SH-SY5Y (cell line): ENCODE measurements around the gene SPINT2.

Experiments used
- GATA2 ChIP-seq: IDR thresholded peaks from 2 replicates; pipeline ENCODE4 v1.6.1; 2011; ENCODE audit warnings: mild to moderate bottlenecking, low read depth, low read length
- GATA3 ChIP-seq: IDR thresholded peaks from 2 replicates; pipeline ENCODE4 v1.6.1; 2011; ENCODE audit warnings: low read depth, mild to moderate bottlenecking, low read length, moderate library complexity

DNA sequence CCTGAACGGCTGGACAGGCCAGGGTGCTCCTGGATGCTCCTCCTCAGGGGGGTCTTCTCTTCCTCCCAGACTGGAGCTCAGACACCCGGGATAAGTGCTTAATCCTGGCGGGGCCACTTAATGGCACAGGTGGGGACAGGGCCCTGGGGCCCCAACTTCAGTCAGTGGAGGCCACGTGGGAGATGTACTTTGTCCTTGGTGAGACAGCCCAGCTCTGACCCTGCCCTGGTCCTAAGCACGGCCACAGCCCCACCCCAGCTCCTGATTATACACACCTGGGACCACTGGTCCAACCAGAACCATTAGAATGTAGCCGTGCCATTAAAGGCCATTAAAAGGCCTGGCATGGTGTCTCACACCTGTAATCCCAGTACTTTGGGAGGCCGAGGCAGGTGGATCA lies 16.0 kb upstream of the SPINT2 start:
- TF ChIP-seq GATA3 (no peak), GATA2 (no peak)
